T-helper 17 cell (primary cell): ENCODE measurements around the gene CAPS. TPM values are rescaled to one million over a fixed set of nuclear protein-coding genes. Genes with fewer than 3 reads are reported as not detected.
"Not testable (repeated sequence)": the region's sequence is repeated elsewhere in the genome, so short reads cannot be mapped to it uniquely, and the experiment has no call there.

Source experiments
- ATAC-seq: fragments of 150-1000 bp; cut with Tn5 transposase; 2 replicates; pipeline ENCODE4 v1.10.0; 2021; ENCODE audit warnings: mild to moderate bottlenecking, moderate library complexity
- DNase-seq, 3 donors: peaks; one replicate each; pipeline versions ENCODE4 v3.0.0 to v3.0.0-alpha.2; 2020 to 2021
- H3K9me3 ChIP-seq: one replicate; pipeline ENCODE4 v1.7.0; 2013; ENCODE audit warnings: low read length, mild to moderate bottlenecking; ENCODE audit not compliant: control insufficient read depth, poor library complexity, severe bottlenecking
- H3K27ac Mint-ChIP-seq: one replicate; pipeline ENCODE4 v1.8.0; 2022; ENCODE audit warnings: mild to moderate bottlenecking, moderate library complexity, mixed read lengths
- H3K27me3 Mint-ChIP-seq: one replicate; pipeline ENCODE4 v1.8.0; 2022; ENCODE audit warnings: mixed read lengths
- H3K36me3 Mint-ChIP-seq: one replicate; pipeline ENCODE4 v1.8.0; 2022; ENCODE audit warnings: low read depth, mixed read lengths
- H3K4me1 Mint-ChIP-seq: one replicate; pipeline ENCODE4 v1.8.0; 2022; ENCODE audit warnings: mild to moderate bottlenecking, mixed read lengths
- H3K4me3 Mint-ChIP-seq: one replicate; pipeline ENCODE4 v1.8.0; 2022; ENCODE audit warnings: mild to moderate bottlenecking, moderate library complexity, mixed read lengths
- total RNA-seq, 4 donors: library from RNA in 2 of 4; stranded (reverse) in 2 of 4; gene quantifications; one replicate each; pipeline ENCODE4 v1.2.3 and lab custom pipeline; 2022 to 2026

Gene CAPS
- total RNA-seq: 10 to 100 TPM; 41.0 to 47.1 TPM
- 25.0 to 26.5 reads per million in 2 donors for total RNA-seq (lab: John Stamatoyannopoulos, UW)

- no peak for DNase-seq
- H3K27ac Mint-ChIP-seq: no peak within 1 kb of the TSS
- H3K4me3 Mint-ChIP-seq: no peak within 1 kb of the TSS
- H3K4me1 Mint-ChIP-seq: no peaks in the 10 kb centered on the region
- no peak for ATAC-seq
- no peaks in the 10 kb centered on the region for H3K27me3 Mint-ChIP-seq
- no peaks in the 10 kb centered on the region for H3K9me3 ChIP-seq
- no peaks in the 10 kb centered on the region for H3K36me3 Mint-ChIP-seq
Measured at GRCh38 chr19:5913739-5914357, at the start of gene CAPS. Gene CAPS, plus strand, starts transcription at chr19:5914254. Its CDS starts 153 bp downstream, at chr19:5914407.

- H3K4me1 Mint-ChIP-seq: peaks cover 2% of the 10 kb centered on the region
- DNase-seq (no peak), ATAC-seq (no peak)
- H3K27me3 Mint-ChIP-seq: peaks cover 23% of the 10 kb centered on the region
- H3K9me3 ChIP-seq: no peaks in the 10 kb centered on the region
- no peak overlapping the region for H3K27ac Mint-ChIP-seq
- H3K36me3 Mint-ChIP-seq: no peaks in the 10 kb centered on the region
- no peak overlapping the region for H3K4me3 Mint-ChIP-seq
Measured at GRCh38 chr19:5864725-5865486, 49.1 kb upstream of the CAPS start.

- DNase-seq: no peak
- Mint-ChIP-seq H3K27me3 (peaks cover 25% of the 10 kb centered on the region), H3K4me1 (peaks cover 2% of the 10 kb centered on the region), H3K27ac (no peak overlapping the region), H3K36me3 (no peaks in the 10 kb centered on the region), H3K4me3 (no peak overlapping the region)
- no peaks in the 10 kb centered on the region for H3K9me3 ChIP-seq
- no peak for ATAC-seq
Measured at GRCh38 chr19:5865772-5866171, 48.3 kb upstream of the CAPS start.

- no peak overlapping the region for H3K4me3 Mint-ChIP-seq
- H3K9me3 ChIP-seq: no peaks in the 10 kb centered on the region
- H3K36me3 Mint-ChIP-seq: no peaks in the 10 kb centered on the region
- DNase-seq: no peak
- no peaks in the 10 kb centered on the region for H3K4me1 Mint-ChIP-seq
- no peak for ATAC-seq
- H3K27ac Mint-ChIP-seq: no peak overlapping the region
- H3K27me3 Mint-ChIP-seq: peaks cover 22% of the 10 kb centered on the region
Measured at GRCh38 chr19:5867201-5868136, 46.6 kb upstream of the CAPS start.

GRCh38 chr19:5870986-5871394, 43.1 kb upstream of the CAPS start:
- Mint-ChIP-seq H3K4me3 (no peak overlapping the region), H3K36me3 (no peaks in the 10 kb centered on the region), H3K27ac (no peak overlapping the region), H3K4me1 (no peaks in the 10 kb centered on the region), H3K27me3 (peaks cover 11% of the 10 kb centered on the region)
- H3K9me3 ChIP-seq: no peaks in the 10 kb centered on the region
- ATAC-seq: no peak
- no peak for DNase-seq

GRCh38 chr19:5873617-5874199, 40.3 kb upstream of the CAPS start:
- Mint-ChIP-seq H3K27me3 (peaks cover 17% of the 10 kb centered on the region), H3K4me1 (no peaks in the 10 kb centered on the region), H3K4me3 (no peak overlapping the region), H3K36me3 (no peaks in the 10 kb centered on the region), H3K27ac (no peak overlapping the region)
- DNase-seq (no peak), ATAC-seq (no peak)
- H3K9me3 ChIP-seq: no peaks in the 10 kb centered on the region

GRCh38 chr19:5874496-5874895, 39.6 kb upstream of the CAPS start:
- H3K4me3 Mint-ChIP-seq: peak overlapping the region; percentile 52
- not testable (repeated sequence) for DNase-seq, H3K9me3 ChIP-seq, H3K27ac Mint-ChIP-seq, H3K4me1 Mint-ChIP-seq, H3K36me3 Mint-ChIP-seq, ATAC-seq
- peaks cover 17% of the 10 kb centered on the region for H3K27me3 Mint-ChIP-seq

GRCh38 chr19:5877427-5877826, 36.6 kb upstream of the CAPS start:
- no peaks in the 10 kb centered on the region for H3K4me1 Mint-ChIP-seq
- peaks cover 20% of the 10 kb centered on the region for H3K27me3 Mint-ChIP-seq
- no peak overlapping the region for H3K4me3 Mint-ChIP-seq
- no peaks in the 10 kb centered on the region for H3K9me3 ChIP-seq
- no peaks in the 10 kb centered on the region for H3K36me3 Mint-ChIP-seq
- DNase-seq (no peak), ATAC-seq (no peak)
- no peak overlapping the region for H3K27ac Mint-ChIP-seq

GRCh38 chr19:5877882-5878281, 36.2 kb upstream of the CAPS start:
- peaks cover 23% of the 10 kb centered on the region for H3K27me3 Mint-ChIP-seq
- ATAC-seq: no peak
- no peak for DNase-seq
- H3K9me3 ChIP-seq: no peaks in the 10 kb centered on the region
- H3K4me3 Mint-ChIP-seq: no peak overlapping the region
- H3K27ac Mint-ChIP-seq: no peak overlapping the region
- no peaks in the 10 kb centered on the region for H3K36me3 Mint-ChIP-seq
- no peaks in the 10 kb centered on the region for H3K4me1 Mint-ChIP-seq

- ATAC-seq: no peak
- Mint-ChIP-seq H3K4me3 (no peak overlapping the region), H3K27me3 (peaks cover 25% of the 10 kb centered on the region), H3K36me3 (no peaks in the 10 kb centered on the region), H3K27ac (no peak overlapping the region), H3K4me1 (no peaks in the 10 kb centered on the region)
- DNase-seq: no peak
- H3K9me3 ChIP-seq: no peaks in the 10 kb centered on the region
Measured at GRCh38 chr19:5880196-5880595, 33.9 kb upstream of the CAPS start.

GRCh38 chr19:5880604-5881078, 33.4 kb upstream of the CAPS start:
- ATAC-seq (no peak), DNase-seq (no peak)
- no peak overlapping the region for H3K27ac Mint-ChIP-seq
- H3K4me1 Mint-ChIP-seq: no peaks in the 10 kb centered on the region
- H3K4me3 Mint-ChIP-seq: no peak overlapping the region
- H3K27me3 Mint-ChIP-seq: peaks cover 29% of the 10 kb centered on the region
- no peaks in the 10 kb centered on the region for H3K36me3 Mint-ChIP-seq
- no peaks in the 10 kb centered on the region for H3K9me3 ChIP-seq

- no peak for ATAC-seq
- Mint-ChIP-seq H3K4me1 (no peaks in the 10 kb centered on the region), H3K36me3 (no peaks in the 10 kb centered on the region), H3K4me3 (no peak overlapping the region), H3K27ac (no peak overlapping the region), H3K27me3 (peaks cover 24% of the 10 kb centered on the region)
- H3K9me3 ChIP-seq: no peaks in the 10 kb centered on the region
- DNase-seq: no peak
Measured at GRCh38 chr19:5881543-5882299, 32.3 kb upstream of the CAPS start.
